ENCODE measurements around the gene NFU1. TPM values are rescaled to one million over a fixed set of nuclear protein-coding genes. Genes with fewer than 3 reads are reported as not detected.
"Not testable (repeated sequence)": the region's sequence is repeated elsewhere in the genome, so short reads cannot be mapped to it uniquely, and the experiment has no call there.

The NFU1 gene
- total RNA-seq, 1 donor from 2014 or later, result 134 TPM

- DNase-seq, result no peak
- intact Hi-C loops (cut with DNase I), result no loop called here
- no peak for ATAC-seq (ENCODE audit: poor library complexity)
Observed at GRCh38 chr2:69454976-69455375, 17.7 kb upstream of the NFU1 start.

- intact Hi-C loops (cut with DNase I), result no loop called here
- DNase-seq (no peak), ATAC-seq (ENCODE audit: poor library complexity) (no peak)
Observed at GRCh38 chr2:69453475-69454129, 16.4 kb upstream of the NFU1 start.

GRCh38 chr2:69452687-69453086 lies 15.5 kb upstream of the NFU1 start:
- intact Hi-C loops (cut with DNase I), result no loop called here
- ATAC-seq (ENCODE audit: poor library complexity) (no peak), DNase-seq (no peak)

DNA sequence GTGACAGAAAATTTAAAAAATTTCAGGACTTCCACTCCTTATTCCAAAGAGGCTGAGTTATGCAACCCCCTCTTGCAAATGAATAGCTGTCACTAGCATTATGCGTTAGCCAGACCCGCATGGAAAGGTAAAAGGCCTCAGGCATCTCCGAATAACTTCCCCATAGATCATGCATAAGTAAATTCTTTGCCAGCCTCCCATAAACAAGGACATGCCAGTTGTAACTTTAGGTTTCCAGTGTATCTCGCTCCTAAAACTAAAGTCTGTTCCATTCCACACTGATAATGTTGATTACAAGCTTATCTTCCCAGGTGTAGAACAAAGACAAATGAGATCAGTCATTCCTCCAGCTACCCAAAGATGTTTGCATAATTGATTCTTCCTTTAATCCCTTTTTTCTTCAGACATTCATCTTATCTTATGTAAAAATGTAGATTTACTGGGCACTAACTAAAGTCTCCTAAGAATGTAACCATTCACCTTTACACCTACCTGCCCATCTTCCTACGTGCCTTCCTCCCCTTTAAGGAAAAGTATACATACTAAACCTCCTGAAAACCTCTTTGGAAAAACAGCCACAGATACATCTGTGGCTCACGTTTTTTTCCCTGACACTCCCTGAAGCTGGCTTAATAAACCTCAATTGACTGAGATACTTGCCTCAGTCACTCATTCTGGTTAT lies 13.6 kb upstream of the NFU1 start:
- ATAC-seq (ENCODE audit: poor library complexity), result no peak
- intact Hi-C loops (cut with DNase I), result no loop called here

DNA sequence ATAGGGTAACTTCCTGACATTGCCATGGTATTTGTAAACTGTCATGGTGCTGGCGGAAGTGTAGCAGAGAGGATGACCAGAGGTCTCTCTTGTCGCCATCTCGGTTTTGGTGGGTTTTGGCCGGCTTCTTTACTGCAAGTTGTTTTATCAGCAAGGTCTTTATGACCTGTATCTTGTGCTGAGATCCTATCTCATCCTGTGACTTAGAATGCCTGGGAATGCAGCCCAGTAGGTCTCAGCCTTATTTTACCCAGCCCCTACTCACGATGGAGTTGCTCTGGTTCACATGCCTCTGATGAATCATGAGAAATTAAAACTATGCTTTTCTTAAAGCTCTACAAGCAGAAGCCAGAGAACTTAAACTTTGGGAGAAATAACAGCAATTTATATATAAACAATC lies 12.7 kb upstream of the NFU1 start:
- ATAC-seq (ENCODE audit: poor library complexity), result no peak
- intact Hi-C loops (cut with DNase I), result no loop called here
- DNase-seq, result no peak

More for the DNA sequence above, 13.6 kb upstream of the NFU1 start:
- no peak for DNase-seq

DNA sequence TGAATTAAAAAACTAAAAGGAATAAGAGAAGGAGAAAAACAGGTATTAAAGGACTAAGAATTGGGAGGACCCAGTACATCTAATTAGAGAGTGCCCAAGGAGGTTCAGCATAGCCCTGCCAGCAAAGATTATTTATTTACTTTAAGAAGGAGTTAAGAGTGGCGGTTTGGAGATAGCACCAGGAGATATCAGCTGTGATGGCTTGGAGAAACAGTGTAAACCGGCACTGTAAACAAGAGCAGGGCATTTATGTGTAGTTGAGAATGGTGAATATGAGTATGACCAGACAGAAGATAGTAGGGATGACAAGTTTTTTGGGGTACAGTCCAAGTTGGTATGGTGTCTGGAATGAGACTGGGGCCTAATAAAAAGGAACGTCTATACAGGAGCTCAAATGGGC lies 6.4 kb upstream of the NFU1 start:
- intact Hi-C loops (cut with DNase I); DNase-seq; ATAC-seq (ENCODE audit: poor library complexity): not testable (repeated sequence)

DNA sequence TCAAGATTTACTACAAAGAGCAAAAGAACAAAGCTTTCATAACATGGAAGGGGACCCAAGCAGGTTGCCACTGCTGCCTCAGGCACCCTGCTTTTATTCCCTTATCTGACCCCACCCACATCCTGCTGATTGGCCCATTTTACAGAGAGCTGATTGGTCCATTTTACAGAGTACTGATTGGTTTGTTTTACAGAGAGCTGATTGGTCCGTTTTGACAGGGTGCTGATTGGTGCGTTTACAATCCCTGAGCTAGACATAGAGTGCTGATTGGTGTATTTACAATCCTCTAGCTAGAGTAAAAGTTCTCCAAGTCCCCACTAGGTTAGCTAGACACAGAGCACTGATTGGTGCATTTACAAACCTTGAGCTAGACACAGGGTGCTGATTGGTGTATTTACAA lies 2.3 kb upstream of the NFU1 start:
- DNase-seq; intact Hi-C loops (cut with DNase I): not testable (repeated sequence)

DNA sequence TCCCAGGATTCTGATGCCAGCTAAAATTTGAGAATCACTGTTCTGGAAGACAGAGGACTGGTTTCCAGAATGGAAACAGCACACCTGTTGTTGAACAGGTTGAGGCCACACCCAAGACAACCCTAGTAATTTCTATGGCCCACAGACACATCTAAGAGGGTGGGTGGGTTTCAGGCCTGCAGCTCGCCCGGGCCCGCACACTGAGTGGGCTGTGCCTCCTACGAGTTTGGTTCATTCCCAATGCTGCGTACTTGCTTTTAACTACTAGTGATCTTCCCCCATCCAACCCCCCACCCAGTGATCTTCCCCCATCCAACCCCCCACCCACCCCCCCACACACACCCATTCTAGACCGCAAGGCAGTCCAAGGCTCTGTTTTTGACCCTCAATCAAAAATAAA lies 1.3 kb upstream of the NFU1 start:
- ATAC-seq (ENCODE audit: poor library complexity) (no peak), DNase-seq (no peak)
- intact Hi-C loops (cut with DNase I), result no loop called here

More for the DNA sequence above, 2.3 kb upstream of the NFU1 start:
- ATAC-seq (ENCODE audit: poor library complexity), result not testable (repeated sequence)

GRCh38 chr2:69437751-69438154 lies 518 bp upstream of the NFU1 start:
- intact Hi-C loops (cut with DNase I), result no loop called here
- DNase-seq (no peak), ATAC-seq (ENCODE audit: poor library complexity) (peak; percentile 56)

DNA sequence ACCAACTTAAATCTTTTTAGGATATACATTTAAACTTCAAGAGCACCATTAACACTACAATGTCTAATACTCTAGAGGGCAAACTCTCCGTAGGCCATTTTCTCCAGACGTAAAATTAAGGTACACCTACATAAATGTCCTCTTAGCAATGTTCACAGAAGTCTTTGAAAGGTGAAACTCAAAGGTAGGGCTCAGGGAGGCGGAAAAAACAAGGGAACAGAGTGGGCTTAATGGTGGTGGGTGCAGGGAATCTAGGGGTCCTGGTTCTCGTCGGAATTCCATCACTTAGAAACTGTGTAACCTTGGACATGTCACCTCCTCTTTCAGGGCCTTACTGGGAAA lies 668 bp downstream of the NFU1 start:
- DNase-seq, result no peak
- ATAC-seq (ENCODE audit: poor library complexity), result no peak
- intact Hi-C loops (cut with DNase I), result no loop called here

DNA sequence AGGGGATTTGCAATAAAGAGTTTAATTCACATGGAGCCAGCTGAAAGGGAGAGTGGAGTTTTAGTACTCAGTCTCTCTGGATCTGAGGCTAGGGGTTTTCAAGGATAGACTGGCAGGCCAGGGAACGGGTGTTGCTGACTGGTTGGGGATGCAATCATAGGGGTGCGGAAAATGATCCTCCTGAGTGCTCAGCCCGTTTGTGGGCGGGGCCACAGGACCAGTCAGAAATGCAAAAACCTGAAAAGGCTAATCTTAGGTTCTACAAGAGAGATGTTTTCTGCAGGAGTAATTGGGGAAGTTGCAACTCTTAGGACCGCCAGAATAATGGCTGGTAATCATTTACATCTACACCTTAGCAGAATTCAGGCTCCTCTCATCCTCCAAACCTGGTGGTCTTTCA lies 2.5 kb downstream of the NFU1 start:
- ATAC-seq (ENCODE audit: poor library complexity) (no peak), DNase-seq (no peak)
- intact Hi-C loops (cut with DNase I), result no loop called here

DNA sequence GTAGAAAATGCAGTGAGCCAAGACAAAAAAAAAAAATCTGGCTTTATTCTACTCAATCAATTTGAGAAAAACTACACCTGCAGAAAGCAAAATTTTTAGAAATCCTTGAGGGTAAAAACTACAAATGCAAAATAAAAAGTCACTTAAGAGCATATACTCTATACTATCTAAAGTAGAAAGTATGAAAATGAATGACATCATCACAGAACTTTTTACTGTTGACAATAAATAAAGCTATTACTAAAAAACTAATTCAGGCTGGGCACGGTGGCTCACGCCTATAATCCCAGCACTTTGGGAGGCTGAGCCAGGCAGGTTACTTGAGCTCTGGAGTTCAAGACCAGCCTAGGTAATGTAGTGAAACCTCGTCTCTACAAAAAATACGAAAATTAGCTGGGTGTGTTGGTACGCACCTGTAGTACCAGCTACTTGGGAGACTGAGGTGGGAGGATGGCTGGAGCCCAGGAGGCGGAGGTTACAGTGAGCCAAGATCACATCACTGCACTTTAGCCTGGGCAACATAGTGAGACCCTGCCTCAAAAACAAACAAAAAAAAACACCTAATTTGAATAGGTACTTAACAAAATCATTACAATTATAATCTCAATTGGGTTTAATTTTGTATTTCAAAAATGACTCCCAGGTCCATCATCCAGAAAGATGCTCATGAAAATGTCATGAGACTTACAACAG lies 7.6 kb downstream of the NFU1 start:
- ATAC-seq (ENCODE audit: poor library complexity), result no peak
- DNase-seq, result no peak
- intact Hi-C loops (cut with DNase I), result no loop called here

DNA sequence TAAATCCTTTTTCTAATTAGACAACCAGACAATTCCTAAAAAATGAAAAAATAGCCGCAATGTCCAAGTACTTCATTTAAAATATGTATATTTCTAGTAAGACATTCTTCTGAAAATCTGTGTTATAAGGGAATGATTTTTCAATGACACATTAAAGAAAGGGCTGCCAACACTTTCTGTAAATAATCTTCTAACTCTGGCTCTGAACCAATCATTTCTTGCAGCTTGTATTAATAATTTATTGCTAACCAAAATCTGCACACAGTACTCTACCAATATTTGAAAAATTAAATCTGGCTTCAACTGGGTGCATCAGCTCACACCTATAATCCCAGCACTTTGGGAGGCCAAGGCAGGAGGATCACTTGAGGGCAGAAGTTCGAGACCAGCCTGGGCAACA lies 8.3 kb downstream of the NFU1 start:
- intact Hi-C loops (cut with DNase I), result no loop called here
- ATAC-seq (ENCODE audit: poor library complexity) (no peak), DNase-seq (no peak)

DNA sequence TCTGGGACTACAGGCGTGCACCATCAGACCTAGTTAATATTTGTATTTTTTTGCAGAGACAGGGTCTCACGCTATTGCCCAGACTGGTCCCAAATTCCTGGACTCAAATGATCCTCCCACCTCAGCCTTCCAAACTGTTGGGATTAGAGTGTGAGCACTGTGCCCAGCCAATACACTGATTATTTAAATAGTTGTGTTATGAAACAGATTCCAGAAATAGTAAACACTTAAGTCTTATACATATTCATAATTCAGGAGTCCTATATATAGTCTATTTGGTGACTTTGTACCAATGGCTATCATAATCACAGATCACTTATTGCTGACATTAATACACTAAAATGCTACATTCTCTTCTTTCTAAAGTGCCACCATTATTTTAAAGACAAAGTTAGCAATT lies 12.8 kb downstream of the NFU1 start:
- DNase-seq (no peak), ATAC-seq (ENCODE audit: poor library complexity) (peak; percentile 78)
- intact Hi-C loops (cut with DNase I), result no loop called here

DNA sequence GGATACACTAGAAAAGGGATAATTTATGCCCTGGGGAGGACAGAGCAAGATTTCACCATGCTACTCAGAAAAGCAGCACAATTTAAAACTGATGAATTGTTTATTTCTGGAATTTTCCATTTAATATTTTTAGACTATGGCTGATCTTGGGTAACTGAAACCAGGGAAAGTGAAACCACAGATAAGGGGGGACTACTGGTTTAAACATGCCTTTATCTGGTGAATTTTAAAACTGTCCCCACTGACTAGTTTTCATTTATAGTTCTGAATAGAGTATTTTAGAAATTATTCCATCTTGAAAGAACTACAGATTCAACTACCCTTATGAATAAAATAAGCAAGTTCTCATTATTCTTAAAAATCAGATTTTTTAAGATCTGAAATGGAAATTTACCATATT lies 15.0 kb downstream of the NFU1 start:
- DNase-seq (no peak), ATAC-seq (ENCODE audit: poor library complexity) (no peak)
- intact Hi-C loops (cut with DNase I), result no loop called here

DNA sequence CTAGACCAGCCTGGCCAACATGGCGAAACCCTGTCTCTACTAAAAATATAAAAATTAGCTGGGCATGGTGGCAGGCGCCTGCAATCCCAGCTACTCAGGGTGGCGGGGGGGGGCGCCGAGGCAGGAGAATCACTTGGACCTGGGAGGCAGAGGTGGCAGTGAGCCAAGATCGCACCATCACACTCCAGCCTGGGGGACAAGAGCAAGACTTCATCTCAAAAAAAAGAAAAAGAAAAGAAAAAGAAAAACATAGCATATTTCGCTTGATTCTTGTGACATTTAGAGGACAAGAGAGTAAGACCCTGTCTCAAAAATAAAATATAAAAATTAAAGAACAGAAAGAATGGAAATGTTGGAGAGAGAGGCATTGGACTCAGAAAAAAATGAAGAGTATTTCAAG lies 18.1 kb downstream of the NFU1 start:
- DNase-seq; intact Hi-C loops (cut with DNase I); ATAC-seq (ENCODE audit: poor library complexity): not testable (repeated sequence)

- no peak for DNase-seq
- ATAC-seq (ENCODE audit: poor library complexity), result no peak
- intact Hi-C loops (cut with DNase I), result no loop called here
Observed at GRCh38 chr2:69416147-69416546, 21.1 kb downstream of the NFU1 start.

DNA sequence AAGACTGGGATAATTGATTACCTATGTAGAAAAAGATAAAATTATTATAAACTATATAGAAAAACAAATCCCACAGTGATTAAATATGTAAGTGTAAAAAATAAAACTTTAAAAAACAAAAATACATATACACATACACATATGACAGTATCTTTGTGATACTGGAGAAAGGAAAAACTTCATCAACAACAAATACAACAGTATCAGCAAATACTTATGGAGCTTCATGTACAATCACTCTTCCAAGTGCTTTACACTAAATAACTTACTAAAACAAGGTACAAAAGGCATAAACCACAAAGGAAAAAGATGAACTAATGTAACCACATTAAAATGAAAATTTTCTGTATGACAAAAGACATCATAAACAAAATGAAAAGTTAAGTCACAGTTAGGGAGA lies 26.1 kb downstream of the NFU1 start:
- intact Hi-C loops (cut with DNase I), result no loop called here
- ATAC-seq (ENCODE audit: poor library complexity), result no peak
- DNase-seq, result no peak

DNA sequence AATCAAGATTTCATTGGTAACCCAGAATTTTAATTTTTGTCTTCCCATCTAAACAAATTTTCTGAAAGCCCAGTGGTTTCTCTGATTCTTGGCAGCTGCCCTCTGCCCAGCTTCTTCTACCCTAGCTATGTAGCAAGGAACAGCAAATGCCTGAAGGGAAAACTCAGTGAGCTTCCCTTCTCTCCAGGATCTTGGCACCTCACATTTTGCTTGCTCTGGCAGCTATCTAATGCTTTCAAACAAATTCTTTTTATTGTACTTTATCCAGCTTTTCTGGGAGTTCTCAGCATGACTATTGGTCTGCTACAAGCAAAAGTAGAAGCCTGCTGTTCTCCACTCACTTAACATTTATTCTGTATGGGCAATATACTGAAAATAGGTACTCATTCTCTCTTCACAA lies 31.9 kb downstream of the NFU1 start:
- no peak for ATAC-seq (ENCODE audit: poor library complexity)
- intact Hi-C loops (cut with DNase I), result no loop called here
- no peak for DNase-seq

- no peak for ATAC-seq (ENCODE audit: poor library complexity)
- DNase-seq, result no peak
- intact Hi-C loops (cut with DNase I), result no loop called here
Observed at GRCh38 chr2:69400121-69400520, 37.1 kb downstream of the NFU1 start.
